Tibial nerve (tissue), 4 donors: ENCODE data around the gene MARCHF10.

ENCODE experiments used
- EP300 ChIP-seq, 2 donors: sonication (generic); formaldehyde crosslinking; IDR thresholded peaks; one replicate each; pipeline ENCODE4 v1.6.1; 2017; ENCODE audit warnings: antibody characterized with exemption in 2 of 2, mild to moderate bottlenecking in 1 of 2
- POLR2A ChIP-seq, 2 donors: fragments of 450-650 bp; IDR thresholded peaks; one replicate each; pipeline ENCODE4 v1.6.1; 2017; ENCODE audit warnings: antibody characterized with exemption in 2 of 2, mild to moderate bottlenecking in 2 of 2, moderate library complexity in 2 of 2
- TF ChIP-seq, protein P1 (sequence below), 5 experiments: fragments of 200-600 bp in 3 of 5; fragments of 450-650 bp in 2 of 5; sonication (generic) in 3 of 5; IDR thresholded peaks; one replicate each; pipeline ENCODE4 v1.5.1; 2016 to 2019; ENCODE audit warnings: antibody characterized with exemption in 5 of 5, mild to moderate bottlenecking in 3 of 5, moderate library complexity in 2 of 5

GRCh38 chr17:62790564-62790986 is 17.5 kb downstream of the MARCHF10 start:
- TF ChIP-seq, protein P1, sequence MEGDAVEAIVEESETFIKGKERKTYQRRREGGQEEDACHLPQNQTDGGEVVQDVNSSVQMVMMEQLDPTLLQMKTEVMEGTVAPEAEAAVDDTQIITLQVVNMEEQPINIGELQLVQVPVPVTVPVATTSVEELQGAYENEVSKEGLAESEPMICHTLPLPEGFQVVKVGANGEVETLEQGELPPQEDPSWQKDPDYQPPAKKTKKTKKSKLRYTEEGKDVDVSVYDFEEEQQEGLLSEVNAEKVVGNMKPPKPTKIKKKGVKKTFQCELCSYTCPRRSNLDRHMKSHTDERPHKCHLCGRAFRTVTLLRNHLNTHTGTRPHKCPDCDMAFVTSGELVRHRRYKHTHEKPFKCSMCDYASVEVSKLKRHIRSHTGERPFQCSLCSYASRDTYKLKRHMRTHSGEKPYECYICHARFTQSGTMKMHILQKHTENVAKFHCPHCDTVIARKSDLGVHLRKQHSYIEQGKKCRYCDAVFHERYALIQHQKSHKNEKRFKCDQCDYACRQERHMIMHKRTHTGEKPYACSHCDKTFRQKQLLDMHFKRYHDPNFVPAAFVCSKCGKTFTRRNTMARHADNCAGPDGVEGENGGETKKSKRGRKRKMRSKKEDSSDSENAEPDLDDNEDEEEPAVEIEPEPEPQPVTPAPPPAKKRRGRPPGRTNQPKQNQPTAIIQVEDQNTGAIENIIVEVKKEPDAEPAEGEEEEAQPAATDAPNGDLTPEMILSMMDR (IDR thresholded peaks at IDR 0.05) = no peak
- TF ChIP-seq POLR2A (IDR thresholded peaks at IDR 0.05) (no peak), EP300 (IDR thresholded peaks at IDR 0.05) (no peak)
